Stimulated activated CD4-positive, alpha-beta T cell treated with anti-CD3 and anti-CD28 coated beads, Interleukin-4, amount 100 ng/mL, for 48 hours (primary cell): Measurements from ENCODE around the gene ACOT4.
"Not testable (repeated sequence)": the region's sequence is repeated elsewhere in the genome, so short reads cannot be mapped to it uniquely, and the experiment has no call there.

ENCODE experiments used
- DNase-seq, 2 donors: peaks; one replicate each; pipeline ENCODE4 v3.0.0-alpha.2; 2020; ENCODE audit warnings: low read depth in 2 of 2

ACOT4 gene

GRCh38 chr14:73633116-73634010 is 41.7 kb downstream of the ACOT4 start:
- DNase-seq: peak in 1 of 2 donors; percentile 35

- DNase-seq: no peak
Observed at GRCh38 chr14:73634011-73634833, 42.5 kb downstream of the ACOT4 start.

GRCh38 chr14:73636355-73636754 is 44.7 kb downstream of the ACOT4 start:
- DNase-seq: not testable (repeated sequence)

GRCh38 chr14:73637830-73638229 is 46.2 kb downstream of the ACOT4 start:
- no peak for DNase-seq

GRCh38 chr14:73640796-73641365 is 49.2 kb downstream of the ACOT4 start:
- DNase-seq: no peak

- peak; percentile 86 to 88 for DNase-seq
Observed at GRCh38 chr14:73644531-73645247, 53.0 kb downstream of the ACOT4 start, which contains the start of gene DNAL1. TSS of gene DNAL1 (plus strand) at chr14:73644986. CDS start at chr14:73645040, 54 bp downstream.

- no peak for DNase-seq
Observed at GRCh38 chr14:73645248-73645610, 53.6 kb downstream of the ACOT4 start.
